Cardiac muscle cell (in vitro differentiated cells and primary cell): ENCODE results near the gene MAN1C1. TPM values are rescaled to one million over a fixed set of nuclear protein-coding genes. Genes with fewer than 3 reads are reported as not detected.

Experiments used
- DNase-seq, 2 donors: peaks; one replicate each; pipeline versions ENCODE4 v3.0.0 to v3.0.0-alpha.2; 2010 to 2017; ENCODE audit warnings: low read depth in 1 of 2, low spot score in 1 of 2
- H3K27ac ChIP-seq: fragments of 200-600 bp; sonication (generic); 2 replicates; pipeline ENCODE4 v1.5.1; 2016
- H3K27me3 ChIP-seq: fragments of 200-600 bp; sonication (generic); 2 replicates; pipeline ENCODE4 v1.6.0; 2016; ENCODE audit warnings: control low read depth
- H3K36me3 ChIP-seq: fragments of 200-600 bp; sonication (generic); 2 replicates; pipeline ENCODE4 v1.5.1; 2016; ENCODE audit warnings: control low read depth
- H3K4me1 ChIP-seq: fragments of 200-600 bp; sonication (generic); 2 replicates; pipeline ENCODE4 v1.8.1; 2017; ENCODE audit warnings: low read depth, mild to moderate bottlenecking, mixed run types
- H3K4me3 ChIP-seq: fragments of 200-600 bp; sonication (generic); 2 replicates; pipeline ENCODE4 v1.5.1; 2016; ENCODE audit warnings: mild to moderate bottlenecking
- H3K9me3 ChIP-seq: fragments of 200-600 bp; sonication (generic); 2 replicates; pipeline ENCODE4 v1.5.1; 2017; ENCODE audit warnings: low read depth, mild to moderate bottlenecking, control low read depth
- CTCF ChIP-seq: IDR thresholded peaks from 2 replicates; pipeline ENCODE4 v1.5.1; 2012; ENCODE audit warnings: low read depth, mild to moderate bottlenecking, low read length
- polyA plus RNA-seq: library from polyadenylated mRNA; unstranded; fragments of >200 nt; fragmentation: Nextera tagmentation; extraction: Ambion mirVana; gene quantifications from 2 replicates; pipeline ENCODE4 v1.2.1, GENCODE V29; 2016
- total RNA-seq: library from RNA; depleted of rRNA; stranded (reverse); fragments of >200 nt; gene quantifications from 2 replicates; pipeline ENCODE4 v1.2.3, GENCODE V29; 2016

The MAN1C1 gene
- total and polyA plus RNA-seq, 2 experiments from 2014 or later = 88.8 to 118 TPM

GRCh38 chr1:25769625-25770383 is 153.2 kb downstream of the MAN1C1 start:
- no peak overlapping the region for H3K4me3 ChIP-seq
- peaks cover 57% of the 10 kb centered on the region for H3K4me1 ChIP-seq
- peak overlapping the region; percentile 92 for H3K27ac ChIP-seq
- TF ChIP-seq CTCF = no peak
- H3K27me3 ChIP-seq = no peaks in the 10 kb centered on the region
- no peak for DNase-seq
- H3K36me3 ChIP-seq = peaks cover 5% of the 10 kb centered on the region
- no peaks in the 10 kb centered on the region for H3K9me3 ChIP-seq

GRCh38 chr1:25770541-25771220 is 154.1 kb downstream of the MAN1C1 start:
- peak in 1 of 2 donors; percentile 54 for DNase-seq
- Histone ChIP-seq H3K4me3 (no peak overlapping the region), H3K27ac (peak overlapping the region; percentile 92), H3K9me3 (no peaks in the 10 kb centered on the region), H3K36me3 (peaks cover 5% of the 10 kb centered on the region), H3K27me3 (no peaks in the 10 kb centered on the region), H3K4me1 (peaks cover 60% of the 10 kb centered on the region)
- no peak for TF ChIP-seq CTCF

GRCh38 chr1:25771221-25772114 is 154.9 kb downstream of the MAN1C1 start:
- TF ChIP-seq CTCF = no peak
- H3K9me3 ChIP-seq = no peaks in the 10 kb centered on the region
- peaks cover 5% of the 10 kb centered on the region for H3K36me3 ChIP-seq
- peak overlapping the region; percentile 92 for H3K27ac ChIP-seq
- H3K27me3 ChIP-seq = no peaks in the 10 kb centered on the region
- H3K4me1 ChIP-seq = peaks cover 60% of the 10 kb centered on the region
- H3K4me3 ChIP-seq = no peak overlapping the region
- DNase-seq = peak in 1 of 2 donors; percentile 41

- peaks cover 5% of the 10 kb centered on the region for H3K36me3 ChIP-seq
- H3K4me1 ChIP-seq = peaks cover 60% of the 10 kb centered on the region
- peak overlapping the region; percentile 92 for H3K27ac ChIP-seq
- H3K9me3 ChIP-seq = no peaks in the 10 kb centered on the region
- no peak overlapping the region for H3K4me3 ChIP-seq
- no peak for TF ChIP-seq CTCF
- DNase-seq = no peak
- no peaks in the 10 kb centered on the region for H3K27me3 ChIP-seq
Measured at GRCh38 chr1:25772164-25772563, 155.6 kb downstream of the MAN1C1 start.

GRCh38 chr1:25772692-25773245 is 156.2 kb downstream of the MAN1C1 start:
- peaks cover 60% of the 10 kb centered on the region for H3K4me1 ChIP-seq
- DNase-seq = no peak

More at GRCh38 chr1:25772692-25773245, 156.2 kb downstream of the MAN1C1 start:
- no peak overlapping the region for H3K4me3 ChIP-seq
- no peaks in the 10 kb centered on the region for H3K9me3 ChIP-seq
- TF ChIP-seq CTCF = no peak
- no peaks in the 10 kb centered on the region for H3K27me3 ChIP-seq
- peaks cover 5% of the 10 kb centered on the region for H3K36me3 ChIP-seq
- no peak overlapping the region for H3K27ac ChIP-seq
